Ovary (tissue), 9 donors: Measurements from ENCODE around the gene GSTM3. TPM values are rescaled to one million over a fixed set of nuclear protein-coding genes. Genes with fewer than 3 reads are reported as not detected.
"Not testable (repeated sequence)": the region's sequence is repeated elsewhere in the genome, so short reads cannot be mapped to it uniquely, and the experiment has no call there.

ENCODE experiments used
- DNase-seq, 5 donors: peaks; one replicate each; pipeline ENCODE4 v3.0.0-alpha.2; 2019 to 2020
- H3K27ac ChIP-seq, 2 donors: fragments of 200-600 bp; one replicate each; pipeline versions ENCODE4 v1.5.1 to v1.8.0; 2019 to 2022
- H3K27me3 ChIP-seq: fragments of 200-600 bp; one replicate; pipeline ENCODE4 v1.8.0; 2022
- H3K36me3 ChIP-seq: fragments of 200-600 bp; sonication (generic); one replicate; pipeline ENCODE4 v1.5.1; 2019
- H3K4me1 ChIP-seq: one replicate; pipeline ENCODE4 v1.8.1; 2013; ENCODE audit warnings: mild to moderate bottlenecking, moderate library complexity; ENCODE audit not compliant: insufficient read depth
- H3K4me3 ChIP-seq: fragments of 200-600 bp; sonication (generic); one replicate; pipeline ENCODE4 v1.5.1; 2017
- H3K9me3 ChIP-seq, 2 donors: fragments of 200-600 bp in 1 of 2; sonication (generic) in 1 of 2; one replicate each; pipeline versions ENCODE4 v1.5.1 to v1.8.1; 2013 to 2019; ENCODE audit warnings: mild to moderate bottlenecking in 1 of 2, moderate library complexity in 1 of 2
- CTCF ChIP-seq, 3 donors: fragments of 450-650 bp in 2 of 3; fragments of 200-600 bp in 1 of 3; IDR thresholded peaks; one replicate each; pipeline versions ENCODE4 v1.5.1 to v1.8.0; 2016 to 2022; ENCODE audit warnings: antibody characterized with exemption in 3 of 3, mild to moderate bottlenecking in 1 of 3
- EP300 ChIP-seq: sonication (generic); formaldehyde crosslinking; IDR thresholded peaks from one replicate; pipeline ENCODE4 v1.6.1; 2017; ENCODE audit warnings: antibody characterized with exemption
- POLR2A ChIP-seq: fragments of 450-650 bp; IDR thresholded peaks from one replicate; pipeline ENCODE4 v1.6.1; 2017; ENCODE audit warnings: antibody characterized with exemption, mild to moderate bottlenecking, moderate library complexity
- WGBS, 3 donors: extraction: QIAGEN DNeasy Blood & Tissue Kit in 1 of 3; methylation state at CpG; one replicate each; pipeline versions ENCODE4 v1.1.5 to v1.1.7; 2013 to 2017; 5-methylcytosine and 5-hydroxymethylcytosine counted together
- intact Hi-C, 4 donors: fragments of 100-400 bp; cut with DNase I; formaldehyde crosslinking; loops; one replicate each; pipeline versions ENCODE4 v1.11.0 to v1.15.1; 2022 to 2023
- polyA plus RNA-seq, 2 donors: library from polyadenylated mRNA; stranded (reverse); fragments of 200-250 nt in 1 of 2; fragments of 350-450 nt in 1 of 2; fragmentation: Illumina TruSeq in 1 of 2; extraction: RNeasy Lipid Tissue Mini Kit (QIAGEN cat#74804) in 1 of 2; gene quantifications; one replicate each; pipeline ENCODE4 v1.2.3, GENCODE V29; 2013 to 2014
- total RNA-seq, 7 donors: library from RNA; depleted of rRNA in 2 of 7; stranded (reverse); fragments of >200 nt in 2 of 7; fragmentation: NEBNext Ultra II Directional in 3 of 7; extraction: Animal tissue kit (Norgen Biotek cat#: 25700) in 3 of 7; gene quantifications; one replicate each; pipeline versions ENCODE4 v1.1.0 to v1.2.4, GENCODE V29; 2016 to 2023
- donor health status: DM: no; HTN: no; CAD: no; lungs with moderate emphysema.
- donor health status: DM: no; HTN: no; CAD: no.
- donor health status: Bipolar disorder and iron deficiency.
- donor health status: DM: yes; HTN: yes; CAD: no.
- donor health status: DM: no; HTN: no; CAD: no.
- donor health status: DM: yes; HTN: yes; CAD: no.

Gene GSTM3
- total and polyA plus RNA-seq, 9 donors = 75.8 to 278 (median 147) TPM

- no peak for DNase-seq
- Histone ChIP-seq H3K4me3 (no peak overlapping the region), H3K27ac (no peak overlapping the region), H3K4me1 (no peaks in the 10 kb centered on the region), H3K9me3 (no peaks in the 10 kb centered on the region), H3K36me3 (no peaks in the 10 kb centered on the region), H3K27me3 (no peaks in the 10 kb centered on the region)
- intact Hi-C loops = no loop called here
- TF ChIP-seq EP300 (no peak), CTCF (IDR thresholded peaks at IDR 0.05) (no peak), POLR2A (no peak)
- 93 to 96% (median 95%) methylated on average over 11 of the region's 11 CpGs for WGBS, 3 donors
Observed at GRCh38 chr1:109750241-109750882, 9.5 kb upstream of the GSTM3 start.

GRCh38 chr1:109749221-109749620 is 8.4 kb upstream of the GSTM3 start:
- H3K4me1 ChIP-seq = no peaks in the 10 kb centered on the region
- TF ChIP-seq EP300 (no peak), CTCF (IDR thresholded peaks at IDR 0.05) (no peak), POLR2A (no peak)
- DNase-seq = no peak
- no peaks in the 10 kb centered on the region for H3K9me3 ChIP-seq
- intact Hi-C loops = no loop called here
- H3K27ac ChIP-seq = no peak overlapping the region
- no peaks in the 10 kb centered on the region for H3K36me3 ChIP-seq
- no peaks in the 10 kb centered on the region for H3K27me3 ChIP-seq
- no peak overlapping the region for H3K4me3 ChIP-seq

GRCh38 chr1:109748311-109748710 is 7.5 kb upstream of the GSTM3 start:
- H3K4me1 ChIP-seq, H3K27ac ChIP-seq, intact Hi-C loops, H3K4me3 ChIP-seq, H3K27me3 ChIP-seq, H3K9me3 ChIP-seq, DNase-seq, H3K36me3 ChIP-seq: not testable (repeated sequence)
- 92 to 97% (median 93%) methylated on average over 10 of the region's 10 CpGs for WGBS, 3 donors

GRCh38 chr1:109739738-109740614 is 862 bp downstream of the GSTM3 start:
- Histone ChIP-seq H3K36me3 (no peaks in the 10 kb centered on the region), H3K27me3 (no peaks in the 10 kb centered on the region), H3K4me1 (peaks cover 3% of the 10 kb centered on the region), H3K27ac (peak overlapping the region; percentile 31 to 82), H3K4me3 (peak overlapping the region; percentile 79), H3K9me3 (no peaks in the 10 kb centered on the region)
- peak in 1 of 3 donors; percentile 8 for TF ChIP-seq CTCF (IDR thresholded peaks at IDR 0.05)
- peak; percentile 99 for TF ChIP-seq POLR2A
- no peak for TF ChIP-seq EP300
- WGBS, 3 donors = 0 to 2% (median 1%) methylated on average over 53 to 86 of the region's 86 CpGs
- peak; percentile 86 to 93 (median 92) for DNase-seq
- intact Hi-C loops = no loop called here
